Keratinocyte (primary cell): ENCODE results near the gene LAMA2. TPM values are rescaled to one million over a fixed set of nuclear protein-coding genes. Genes with fewer than 3 reads are reported as not detected.
A peak's percentile ranks its signal among the peaks of the same experiment; 100 is the strongest.

Experiments
- DNase-seq: peaks from one replicate; pipeline ENCODE4 v3.0.0-alpha.2; 2011; ENCODE audit warnings: low read depth, missing footprints, low spot score
- FAIRE-seq: peaks from 2 replicates; lab custom pipeline; 2011; peaks lifted over from hg19 to GRCh38; lab: Jason Lieb, UNC
- H2AFZ ChIP-seq: 2 replicates; pipeline ENCODE4 v1.6.0; 2012; ENCODE audit warnings: low read length, control low read depth, inconsistent platforms; ENCODE audit not compliant: control insufficient read depth
- H3K27ac ChIP-seq: 2 replicates; pipeline ENCODE4 v1.5.1; 2011; ENCODE audit warnings: low read length; ENCODE audit not compliant: control insufficient read depth, insufficient read depth
- H3K27me3 ChIP-seq: 3 replicates; pipeline ENCODE4 v1.6.0; 2011; ENCODE audit warnings: low read length; ENCODE audit not compliant: control insufficient read depth, insufficient read depth; ENCODE audit errors: extremely low read depth
- H3K36me3 ChIP-seq, 2 experiments: 2 replicates in 1 of 2; 3 replicates in 1 of 2; pipeline ENCODE4 v1.5.1; 2011; ENCODE audit warnings: low read length in 2 of 2, mild to moderate bottlenecking in 1 of 2; ENCODE audit not compliant: control insufficient read depth in 2 of 2, insufficient read depth in 2 of 2; ENCODE audit errors: extremely low read depth in 1 of 2
- H3K4me1 ChIP-seq: 3 replicates; pipeline ENCODE4 v1.5.1; 2011; ENCODE audit warnings: low read length; ENCODE audit not compliant: control insufficient read depth, insufficient read depth; ENCODE audit errors: extremely low read depth
- H3K4me2 ChIP-seq: 3 replicates; pipeline ENCODE4 v1.6.0; 2011; ENCODE audit warnings: low read depth, low read length; ENCODE audit not compliant: control insufficient read depth, insufficient read depth; ENCODE audit errors: extremely low read depth
- H3K4me3 ChIP-seq, 3 experiments: fragments of 200-600 bp in 1 of 3; sonication (generic) in 1 of 3; 2 replicates in 2 of 3; 3 replicates in 1 of 3; pipeline ENCODE4 v1.5.1; 2011 to 2016; ENCODE audit warnings: low read length in 3 of 3, mild to moderate bottlenecking in 3 of 3, control low read depth in 2 of 3, inconsistent platforms in 1 of 3, low read depth in 1 of 3, mixed read lengths in 1 of 3, mixed run types in 1 of 3, moderate library complexity in 1 of 3; ENCODE audit not compliant: control insufficient read depth in 2 of 3, insufficient read depth in 2 of 3; ENCODE audit errors: extremely low read depth in 1 of 3
- H3K79me2 ChIP-seq: 2 replicates; pipeline ENCODE4 v1.6.0; 2012; ENCODE audit warnings: low read length; ENCODE audit not compliant: control insufficient read depth, insufficient read depth
- H3K9ac ChIP-seq: 3 replicates; pipeline ENCODE4 v1.6.0; 2011; ENCODE audit warnings: low read length; ENCODE audit not compliant: control insufficient read depth, insufficient read depth; ENCODE audit errors: extremely low read depth
- H3K9me1 ChIP-seq: 3 replicates; pipeline ENCODE4 v1.6.0; 2011; ENCODE audit warnings: low read length; ENCODE audit not compliant: control insufficient read depth, insufficient read depth; ENCODE audit errors: extremely low read depth
- H3K9me3 ChIP-seq: 2 replicates; pipeline ENCODE4 v1.5.1; 2012; ENCODE audit warnings: low read depth, low read length; ENCODE audit not compliant: control insufficient read depth
- H4K20me1 ChIP-seq: 3 replicates; pipeline ENCODE4 v1.6.0; 2011; ENCODE audit warnings: low read length; ENCODE audit not compliant: control insufficient read depth, insufficient read depth; ENCODE audit errors: extremely low read depth
- CTCF ChIP-seq, 3 experiments: IDR thresholded peaks in 1 of 3; conservative IDR thresholded peaks in 1 of 3; optimal IDR thresholded peaks in 1 of 3; 2 replicates in 2 of 3; 3 replicates in 1 of 3; pipeline versions ENCODE3 to v1.5.1; 2011; ENCODE audit warnings: low read length in 3 of 3, mild to moderate bottlenecking in 3 of 3, moderate library complexity in 2 of 3, control low read depth in 1 of 3, inconsistent platforms in 1 of 3; ENCODE audit not compliant: insufficient read depth in 2 of 3; ENCODE audit errors: extremely low read depth in 1 of 3
- EZH2 ChIP-seq: IDR thresholded peaks from one replicate; pipeline ENCODE4 v1.6.1; 2012; ENCODE audit warnings: inconsistent platforms, mild to moderate bottlenecking, low read length, moderate library complexity
- dilution Hi-C: fragments of 300-500 bp; cut with MboI; formaldehyde crosslinking; loops from one replicate; pipeline ENCODE4 v1.7.0; 2020; ENCODE audit warnings: low sequenced_read_pairs; ENCODE audit not compliant: extremely low pct_ligation_motif_present
- polyA plus RNA-seq, 5 experiments: library from polyadenylated mRNA; depleted of rRNA in 3 of 5; stranded (reverse) in 3 of 5; stranded (forward) in 1 of 5; unstranded in 1 of 5; fragments of >200 nt; gene quantifications; 1 replicate in 1 of 5; 2 replicates in 3 of 5; 3 replicates in 1 of 5; pipeline versions ENCODE4 v1.2.1 to v1.2.3, GENCODE V29; 2011 to 2012; ENCODE audit warnings: missing spikeins in 2 of 5, low read depth in 1 of 5, low replicate concordance in 1 of 5

LAMA2 gene
- polyA plus RNA-seq, 1 donor (not counting 4 experiments of a cell fraction or from before 2014, with no cell fraction given): 1.4 TPM

GRCh38 chr6:129507059-129507807 lies 624.3 kb downstream of the LAMA2 start:
- no peaks in the 10 kb centered on the region for H3K79me2 ChIP-seq
- peaks cover 42% of the 10 kb centered on the region for H3K4me1 ChIP-seq
- H3K27me3 ChIP-seq: no peaks in the 10 kb centered on the region
- H3K9me3 ChIP-seq: no peaks in the 10 kb centered on the region
- DNase-seq (no peak), FAIRE-seq (peak; percentile 85)
- H2AFZ ChIP-seq: peak overlapping the region; percentile 96
- H3K4me3 ChIP-seq: peak overlapping the region in 1 of 3 experiments; percentile 22
- H3K4me2 ChIP-seq: peak overlapping the region; percentile 73
- dilution Hi-C loops: no loop called here
- H3K36me3 ChIP-seq: no peaks in the 10 kb centered on the region
- TF ChIP-seq EZH2: no peak
- no peak for TF ChIP-seq CTCF (optimal IDR thresholded peaks at IDR 0.05 in 1 of 3, IDR thresholded peaks at IDR 0.05 in 1 of 3, conservative IDR thresholded peaks at IDR 0.05 in 1 of 3; ENCODE audit: extremely low read depth in 1 of 3, insufficient read depth in 2 of 3, low read length in 3 of 3)
- H4K20me1 ChIP-seq: no peaks in the 10 kb centered on the region
- H3K27ac ChIP-seq: peak overlapping the region; percentile 77
- no peaks in the 10 kb centered on the region for H3K9me1 ChIP-seq
- H3K9ac ChIP-seq: peak overlapping the region; percentile 4

- H3K4me3 ChIP-seq: peak overlapping the region in 1 of 3 experiments; percentile 22
- H2AFZ ChIP-seq: peak overlapping the region; percentile 40
- H4K20me1 ChIP-seq: no peaks in the 10 kb centered on the region
- no peaks in the 10 kb centered on the region for H3K79me2 ChIP-seq
- H3K4me2 ChIP-seq: peak overlapping the region; percentile 73
- DNase-seq: no peak
- no peaks in the 10 kb centered on the region for H3K27me3 ChIP-seq
- H3K9me3 ChIP-seq: no peaks in the 10 kb centered on the region
- H3K36me3 ChIP-seq: no peaks in the 10 kb centered on the region
- dilution Hi-C loops: no loop called here
- H3K27ac ChIP-seq: peak overlapping the region; percentile 77
- no peaks in the 10 kb centered on the region for H3K9me1 ChIP-seq
- H3K4me1 ChIP-seq: peaks cover 36% of the 10 kb centered on the region
- TF ChIP-seq EZH2 (no peak), CTCF (optimal IDR thresholded peaks at IDR 0.05 in 1 of 3, IDR thresholded peaks at IDR 0.05 in 1 of 3, conservative IDR thresholded peaks at IDR 0.05 in 1 of 3; ENCODE audit: extremely low read depth in 1 of 3, insufficient read depth in 2 of 3, low read length in 3 of 3) (no peak)
- no peak for FAIRE-seq
- H3K9ac ChIP-seq: no peak overlapping the region
These were observed 624.9 kb downstream of the LAMA2 start for GRCh38 chr6:129507846-129508245.
